Measurements from ENCODE around the gene APLF.
"Not testable (repeated sequence)": the region's sequence is repeated elsewhere in the genome, so short reads cannot be mapped to it uniquely, and the experiment has no call there.

The APLF gene

GRCh38 chr2:68553098-68553497 is 85.7 kb downstream of the APLF start:
- Histone ChIP-seq H3K27me3 (ENCODE audit: low read length) (no peaks in the 10 kb centered on the region), H3K9me3 (ENCODE audit: insufficient read depth, low read length) (no peaks in the 10 kb centered on the region), H3K36me3 (ENCODE audit: low read length) (no peaks in the 10 kb centered on the region), H3K27ac (ENCODE audit: low read depth, low read length) (no peak overlapping the region), H3K4me3 (ENCODE audit: insufficient read depth, low read length, poor library complexity, severe bottlenecking) (no peak overlapping the region), H4K20me1 (ENCODE audit: low read depth, low read length) (no peaks in the 10 kb centered on the region), H3K9ac (ENCODE audit: low read length) (no peak overlapping the region), H3K4me2 (ENCODE audit: low read depth, low read length, poor library complexity, severe bottlenecking) (no peak overlapping the region), H3F3A (ENCODE audit: insufficient read depth) (no peaks in the 10 kb centered on the region), H3K79me2 (ENCODE audit: insufficient read depth, low read length) (no peaks in the 10 kb centered on the region), H2AFZ (ENCODE audit: low read depth, low read length, severe bottlenecking) (no peak overlapping the region), H3K9me2 (replicated peaks; ENCODE audit: insufficient read depth, low read length) (no peaks in the 10 kb centered on the region)
- TF ChIP-seq EZH2phosphoT487 (conservative IDR thresholded peaks at IDR 0.05; ENCODE audit: low read length): no peak
- TF ChIP-seq, protein P1, sequence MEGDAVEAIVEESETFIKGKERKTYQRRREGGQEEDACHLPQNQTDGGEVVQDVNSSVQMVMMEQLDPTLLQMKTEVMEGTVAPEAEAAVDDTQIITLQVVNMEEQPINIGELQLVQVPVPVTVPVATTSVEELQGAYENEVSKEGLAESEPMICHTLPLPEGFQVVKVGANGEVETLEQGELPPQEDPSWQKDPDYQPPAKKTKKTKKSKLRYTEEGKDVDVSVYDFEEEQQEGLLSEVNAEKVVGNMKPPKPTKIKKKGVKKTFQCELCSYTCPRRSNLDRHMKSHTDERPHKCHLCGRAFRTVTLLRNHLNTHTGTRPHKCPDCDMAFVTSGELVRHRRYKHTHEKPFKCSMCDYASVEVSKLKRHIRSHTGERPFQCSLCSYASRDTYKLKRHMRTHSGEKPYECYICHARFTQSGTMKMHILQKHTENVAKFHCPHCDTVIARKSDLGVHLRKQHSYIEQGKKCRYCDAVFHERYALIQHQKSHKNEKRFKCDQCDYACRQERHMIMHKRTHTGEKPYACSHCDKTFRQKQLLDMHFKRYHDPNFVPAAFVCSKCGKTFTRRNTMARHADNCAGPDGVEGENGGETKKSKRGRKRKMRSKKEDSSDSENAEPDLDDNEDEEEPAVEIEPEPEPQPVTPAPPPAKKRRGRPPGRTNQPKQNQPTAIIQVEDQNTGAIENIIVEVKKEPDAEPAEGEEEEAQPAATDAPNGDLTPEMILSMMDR (IDR thresholded peaks at IDR 0.05; ENCODE audit: insufficient read depth, low read length, poor library complexity, severe bottlenecking): no peak

- H2AFZ ChIP-seq (ENCODE audit: low read depth, low read length, severe bottlenecking); H3K9me2 ChIP-seq (replicated peaks; ENCODE audit: insufficient read depth, low read length); H3K27ac ChIP-seq (ENCODE audit: low read depth, low read length): not testable (repeated sequence)
Observed at GRCh38 chr2:68555425-68556206, 88.2 kb downstream of the APLF start.

DNA sequence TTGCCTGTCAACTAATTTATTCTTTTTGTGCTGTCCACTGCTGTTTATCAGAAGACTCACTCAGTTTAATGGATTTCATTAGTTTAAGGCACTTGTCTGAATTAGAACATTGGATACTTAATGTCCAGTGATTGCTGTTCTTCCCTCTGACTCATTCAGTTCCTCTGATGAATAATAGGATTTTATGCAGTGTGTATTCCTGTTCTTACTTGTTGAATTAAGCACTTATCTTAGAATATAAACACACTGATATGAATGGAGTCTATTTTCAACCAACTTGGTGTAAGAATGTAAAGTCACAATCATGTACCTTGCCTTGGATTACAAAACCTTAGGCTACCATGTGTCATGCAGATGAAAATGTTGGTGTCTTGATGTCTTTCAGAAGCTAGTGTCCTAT is 89.0 kb downstream of the APLF start:
- H3K36me3 ChIP-seq (ENCODE audit: low read length): no peaks in the 10 kb centered on the region
- H3K4me2 ChIP-seq (ENCODE audit: low read depth, low read length, poor library complexity, severe bottlenecking): no peak overlapping the region
- H3K9me3 ChIP-seq (ENCODE audit: insufficient read depth, low read length): no peaks in the 10 kb centered on the region
- H3K4me3 ChIP-seq (ENCODE audit: insufficient read depth, low read length, poor library complexity, severe bottlenecking): no peak overlapping the region
- TF ChIP-seq, protein P1 (IDR thresholded peaks at IDR 0.05; ENCODE audit: insufficient read depth, low read length, poor library complexity, severe bottlenecking): no peak
- TF ChIP-seq EZH2phosphoT487 (conservative IDR thresholded peaks at IDR 0.05; ENCODE audit: low read length): no peak
- H3K27me3 ChIP-seq (ENCODE audit: low read length): no peaks in the 10 kb centered on the region
- no peaks in the 10 kb centered on the region for H3K79me2 ChIP-seq (ENCODE audit: insufficient read depth, low read length)
- no peak overlapping the region for H2AFZ ChIP-seq (ENCODE audit: low read depth, low read length, severe bottlenecking)
- H3K9me2 ChIP-seq (replicated peaks; ENCODE audit: insufficient read depth, low read length): no peaks in the 10 kb centered on the region
- H4K20me1 ChIP-seq (ENCODE audit: low read depth, low read length): no peaks in the 10 kb centered on the region
- H3F3A ChIP-seq (ENCODE audit: insufficient read depth): no peaks in the 10 kb centered on the region
- no peak overlapping the region for H3K9ac ChIP-seq (ENCODE audit: low read length)
- H3K27ac ChIP-seq (ENCODE audit: low read depth, low read length): no peak overlapping the region

More at GRCh38 chr2:68555425-68556206, 88.2 kb downstream of the APLF start:
- not testable (repeated sequence) for H4K20me1 ChIP-seq (ENCODE audit: low read depth, low read length); H3K4me2 ChIP-seq (ENCODE audit: low read depth, low read length, poor library complexity, severe bottlenecking); H3K36me3 ChIP-seq (ENCODE audit: low read length); H3F3A ChIP-seq (ENCODE audit: insufficient read depth); H3K27me3 ChIP-seq (ENCODE audit: low read length); H3K4me3 ChIP-seq (ENCODE audit: insufficient read depth, low read length, poor library complexity, severe bottlenecking); H3K9me3 ChIP-seq (ENCODE audit: insufficient read depth, low read length); H3K9ac ChIP-seq (ENCODE audit: low read length); H3K79me2 ChIP-seq (ENCODE audit: insufficient read depth, low read length)

GRCh38 chr2:68558576-68558975 is 91.2 kb downstream of the APLF start:
- no peaks in the 10 kb centered on the region for H3K27me3 ChIP-seq (ENCODE audit: low read length)
- H3K4me3 ChIP-seq (ENCODE audit: insufficient read depth, low read length, poor library complexity, severe bottlenecking): no peak overlapping the region
- H3K27ac ChIP-seq (ENCODE audit: low read depth, low read length): no peak overlapping the region
- no peaks in the 10 kb centered on the region for H3F3A ChIP-seq (ENCODE audit: insufficient read depth)
- no peaks in the 10 kb centered on the region for H4K20me1 ChIP-seq (ENCODE audit: low read depth, low read length)
- H3K9me2 ChIP-seq (replicated peaks; ENCODE audit: insufficient read depth, low read length): no peaks in the 10 kb centered on the region
- H3K9me3 ChIP-seq (ENCODE audit: insufficient read depth, low read length): no peaks in the 10 kb centered on the region
- no peak overlapping the region for H3K4me2 ChIP-seq (ENCODE audit: low read depth, low read length, poor library complexity, severe bottlenecking)
- no peak overlapping the region for H2AFZ ChIP-seq (ENCODE audit: low read depth, low read length, severe bottlenecking)
- H3K79me2 ChIP-seq (ENCODE audit: insufficient read depth, low read length): no peaks in the 10 kb centered on the region
- H3K9ac ChIP-seq (ENCODE audit: low read length): no peak overlapping the region
- H3K36me3 ChIP-seq (ENCODE audit: low read length): no peaks in the 10 kb centered on the region
- TF ChIP-seq EZH2phosphoT487 (conservative IDR thresholded peaks at IDR 0.05; ENCODE audit: low read length): no peak
